Mononuclear cell (primary cell): ENCODE data around the gene STAP2. TPM values are rescaled to one million over a fixed set of nuclear protein-coding genes. Genes with fewer than 3 reads are reported as not detected.

Experiments
- H3K27me3 ChIP-seq: 2 replicates; pipeline ENCODE4 v1.6.0; 2011; ENCODE audit warnings: low read length, control low read depth; ENCODE audit not compliant: insufficient read depth
- H3K4me1 ChIP-seq: 2 replicates; pipeline ENCODE4 v1.5.1; 2011; ENCODE audit warnings: mild to moderate bottlenecking, low read length, control low read depth; ENCODE audit not compliant: insufficient read depth
- H3K4me3 ChIP-seq: 2 replicates; pipeline ENCODE4 v1.5.1; 2011; ENCODE audit warnings: mild to moderate bottlenecking, low read length, moderate library complexity
- H3K9me3 ChIP-seq: 2 replicates; pipeline ENCODE4 v1.5.1; 2011; ENCODE audit warnings: low read depth, mild to moderate bottlenecking, control low read depth, low read length
- total RNA-seq: library from RNA; depleted of rRNA; stranded (reverse); fragments of >200 nt; gene quantifications from one replicate; pipeline ENCODE4 v1.2.3, GENCODE V29; 2012

The STAP2 gene
- total RNA-seq, 1 donor = 0.42 TPM

DNA sequence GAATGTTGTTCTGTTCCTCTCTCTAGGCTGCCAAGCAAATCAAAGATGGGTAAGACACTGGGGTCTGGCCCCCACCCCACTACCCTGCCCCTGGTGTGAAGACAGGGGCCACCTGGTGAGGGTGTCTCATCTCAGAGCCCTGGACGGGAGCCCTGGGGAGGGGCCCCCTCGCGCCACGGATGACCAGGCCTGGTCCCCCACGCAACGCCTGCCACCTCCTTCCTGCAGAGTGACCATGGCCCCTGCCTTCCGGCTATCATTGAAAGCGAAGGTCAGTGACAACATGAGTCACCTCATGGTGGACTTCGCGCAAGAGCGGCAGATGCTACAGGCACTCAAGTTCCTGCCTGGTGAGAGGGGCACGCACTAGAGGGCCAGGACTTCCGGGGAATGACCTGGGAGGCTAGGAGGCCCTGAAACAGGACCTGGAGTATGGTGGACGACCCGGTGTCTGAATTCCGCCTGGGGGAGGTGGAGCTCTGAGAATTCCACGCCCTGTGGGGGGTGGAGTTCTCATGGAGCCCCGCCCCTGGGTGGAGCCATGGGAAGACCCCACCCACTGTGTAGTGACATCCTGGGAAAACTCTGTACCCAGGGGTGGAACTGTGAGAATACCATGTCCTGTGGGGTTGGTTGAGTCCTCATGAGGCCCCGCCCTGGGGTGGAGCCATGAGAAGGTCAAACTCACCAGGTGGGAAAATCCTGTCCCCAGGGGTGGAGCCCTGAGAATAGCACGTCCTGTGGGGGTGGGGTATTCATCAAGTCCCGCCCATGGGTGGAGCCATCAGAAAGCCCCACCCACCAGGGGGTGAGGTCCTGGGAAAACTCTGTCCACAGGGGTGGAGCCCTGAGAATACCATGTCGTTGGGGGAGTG, 28.1 kb downstream of the STAP2 start:
- Histone ChIP-seq H3K9me3 (no peaks in the 10 kb centered on the region), H3K27me3 (no peaks in the 10 kb centered on the region), H3K4me1 (peaks cover 7% of the 10 kb centered on the region), H3K4me3 (no peak overlapping the region)

DNA sequence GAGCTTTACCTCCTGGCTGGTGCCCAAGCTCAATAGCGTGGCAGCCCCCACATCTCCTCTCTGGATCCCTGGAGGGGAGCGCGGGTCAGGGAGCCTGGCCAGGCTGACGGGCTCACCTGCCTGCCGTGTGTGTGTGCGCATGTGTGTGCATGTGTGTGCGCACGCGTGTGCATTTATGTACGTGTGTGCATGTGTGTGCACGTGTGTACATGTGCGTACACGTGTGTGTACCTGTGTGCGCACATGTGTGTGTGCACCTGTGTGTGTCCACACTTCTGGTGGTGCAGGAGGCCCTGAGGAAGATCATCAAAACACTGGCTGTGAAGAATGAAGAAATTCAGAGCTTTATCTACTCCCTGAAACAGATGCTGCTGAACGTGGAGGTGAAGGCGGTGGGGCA, 33.0 kb downstream of the STAP2 start:
- H3K4me3 ChIP-seq = no peak overlapping the region
- no peaks in the 10 kb centered on the region for H3K27me3 ChIP-seq
- peaks cover 9% of the 10 kb centered on the region for H3K4me1 ChIP-seq
- H3K9me3 ChIP-seq = no peaks in the 10 kb centered on the region

- Histone ChIP-seq H3K4me3 (no peak overlapping the region), H3K4me1 (peaks cover 9% of the 10 kb centered on the region), H3K9me3 (no peaks in the 10 kb centered on the region), H3K27me3 (no peaks in the 10 kb centered on the region)
Observed at GRCh38 chr19:4305257-4305612, 33.4 kb downstream of the STAP2 start.

- Histone ChIP-seq H3K27me3 (no peaks in the 10 kb centered on the region), H3K4me3 (no peak within 1 kb of the TSS), H3K4me1 (peaks cover 9% of the 10 kb centered on the region), H3K9me3 (no peaks in the 10 kb centered on the region)
Observed at GRCh38 chr19:4304538-4305256, 33.9 kb downstream of the STAP2 start, which contains the start of gene FSD1. TSS of gene FSD1 (plus strand) at chr19:4304598. CDS start at chr19:4304747, 149 bp downstream.

- Histone ChIP-seq H3K4me3 (no peak overlapping the region), H3K9me3 (no peaks in the 10 kb centered on the region), H3K27me3 (no peaks in the 10 kb centered on the region), H3K4me1 (peaks cover 9% of the 10 kb centered on the region)
Observed at GRCh38 chr19:4303819-4304537, 34.6 kb downstream of the STAP2 start.

DNA sequence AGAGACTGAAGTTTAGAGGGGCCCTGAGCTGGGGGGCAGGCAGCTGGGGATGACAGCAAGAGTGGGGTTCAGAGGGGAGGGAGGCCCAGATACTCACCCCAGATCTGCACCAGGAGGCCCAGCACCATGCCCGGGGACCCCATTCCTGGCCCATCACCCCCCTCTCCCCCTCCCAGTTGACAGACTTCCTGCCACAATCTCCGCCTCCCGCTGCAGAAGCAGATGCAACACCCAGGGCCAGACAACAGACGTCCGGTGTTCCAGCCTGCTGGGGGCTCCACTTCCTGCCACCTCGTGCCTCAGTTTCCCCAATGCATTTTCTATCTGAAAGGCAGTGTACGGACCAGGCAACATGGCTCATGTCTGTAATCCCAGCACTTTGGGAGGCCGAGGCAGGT, 36.4 kb downstream of the STAP2 start, which contains the start of gene TMIGD2:
Gene TMIGD2 (minus strand): TSS at position 147 of the 398 bp plus-strand sequence. CDS start 4 bp downstream, at position 143.
- Histone ChIP-seq H3K27me3 (no peaks in the 10 kb centered on the region), H3K4me1 (peaks cover 9% of the 10 kb centered on the region), H3K9me3 (no peaks in the 10 kb centered on the region), H3K4me3 (peak within 1 kb of the TSS; percentile 24)

DNA sequence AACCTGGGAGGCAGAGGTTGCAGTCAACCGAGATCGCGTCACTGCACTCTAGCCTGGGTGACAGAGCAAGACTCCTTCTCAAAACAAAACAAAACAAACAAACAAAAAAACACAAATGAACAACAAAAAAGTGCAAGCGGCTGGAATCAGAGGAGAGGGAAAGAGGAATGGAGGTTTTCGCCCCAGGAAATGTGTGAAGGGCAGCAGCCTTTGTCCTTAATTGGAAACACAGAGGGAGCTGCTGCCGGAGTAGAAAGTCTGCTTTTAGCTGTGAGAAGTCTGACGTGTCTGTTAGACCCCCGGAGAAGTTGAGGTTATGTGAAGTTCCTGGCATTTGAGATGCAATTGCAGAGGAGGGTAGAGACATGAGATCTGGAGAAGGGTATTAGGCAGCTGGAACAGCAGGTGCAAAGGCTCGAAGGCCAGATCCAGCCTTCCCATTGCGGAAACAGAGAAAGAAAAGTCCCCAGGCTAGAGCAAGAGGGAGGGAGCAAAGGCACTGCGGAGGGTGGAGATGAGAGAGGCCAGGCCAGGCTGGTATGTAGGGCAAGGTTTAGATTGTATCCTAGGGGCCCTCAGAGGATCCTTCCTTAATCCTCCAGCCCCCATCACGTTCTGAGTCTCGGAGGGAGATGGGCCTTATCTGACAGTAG, 36.9 kb downstream of the STAP2 start:
- no peaks in the 10 kb centered on the region for H3K27me3 ChIP-seq
- no peaks in the 10 kb centered on the region for H3K9me3 ChIP-seq
- peak overlapping the region; percentile 24 for H3K4me3 ChIP-seq
- H3K4me1 ChIP-seq = peaks cover 9% of the 10 kb centered on the region

- H3K4me3 ChIP-seq = no peak overlapping the region
- peaks cover 9% of the 10 kb centered on the region for H3K4me1 ChIP-seq
Observed at GRCh38 chr19:4300589-4300988, 38.0 kb downstream of the STAP2 start.

GRCh38 chr19:4298810-4299550, 39.6 kb downstream of the STAP2 start:
- Histone ChIP-seq H3K4me1 (peaks cover 4% of the 10 kb centered on the region), H3K4me3 (no peak overlapping the region), H3K9me3 (no peaks in the 10 kb centered on the region), H3K27me3 (no peaks in the 10 kb centered on the region)

More at GRCh38 chr19:4300589-4300988, 38.0 kb downstream of the STAP2 start:
- Histone ChIP-seq H3K27me3 (no peaks in the 10 kb centered on the region), H3K9me3 (no peaks in the 10 kb centered on the region)

DNA sequence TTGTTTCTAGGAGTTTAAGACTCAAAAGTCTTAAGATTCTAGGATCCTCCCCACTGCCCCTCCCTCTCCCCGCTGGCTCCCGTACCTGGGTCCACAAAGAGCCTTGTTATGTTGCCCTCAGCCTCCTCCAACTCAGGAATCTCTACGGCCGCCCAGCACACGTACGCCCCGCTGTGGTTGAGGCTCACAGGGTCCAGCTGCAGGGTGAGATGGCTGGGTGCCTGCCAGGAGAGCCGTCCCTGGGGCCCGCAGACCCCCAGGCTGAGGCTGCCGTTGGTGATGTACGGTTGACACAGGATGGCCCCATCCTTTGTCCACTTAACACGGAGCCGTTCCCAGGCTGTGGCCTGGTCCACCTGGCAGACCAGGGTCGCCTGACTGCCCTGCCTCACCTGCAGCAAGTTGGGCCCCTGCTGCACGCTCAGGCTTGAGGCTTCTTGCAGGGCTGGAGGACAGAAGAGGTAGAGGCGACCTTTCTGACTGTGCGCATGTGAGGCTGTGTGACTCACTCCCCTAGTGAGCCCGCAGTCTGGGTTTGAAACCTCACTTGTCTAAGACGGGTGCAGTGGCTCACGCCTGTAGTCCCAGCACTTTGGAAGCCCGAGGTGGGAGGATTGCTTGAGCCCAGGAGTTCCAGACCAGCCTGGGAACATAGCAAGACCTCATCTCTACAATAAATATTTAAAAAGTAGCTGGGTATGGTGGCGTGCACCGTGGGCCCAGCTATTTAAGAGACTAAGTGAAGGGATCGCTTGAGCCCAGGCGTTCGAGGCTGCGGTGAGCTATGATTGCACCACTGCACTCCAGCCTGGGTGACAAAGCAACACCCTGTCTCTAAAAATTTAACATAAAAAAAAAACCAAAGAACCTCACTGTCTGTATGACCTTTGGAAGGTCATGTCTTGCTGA, 40.5 kb downstream of the STAP2 start:
- no peaks in the 10 kb centered on the region for H3K27me3 ChIP-seq
- no peaks in the 10 kb centered on the region for H3K9me3 ChIP-seq
- H3K4me1 ChIP-seq = no peaks in the 10 kb centered on the region
- no peak overlapping the region for H3K4me3 ChIP-seq

DNA sequence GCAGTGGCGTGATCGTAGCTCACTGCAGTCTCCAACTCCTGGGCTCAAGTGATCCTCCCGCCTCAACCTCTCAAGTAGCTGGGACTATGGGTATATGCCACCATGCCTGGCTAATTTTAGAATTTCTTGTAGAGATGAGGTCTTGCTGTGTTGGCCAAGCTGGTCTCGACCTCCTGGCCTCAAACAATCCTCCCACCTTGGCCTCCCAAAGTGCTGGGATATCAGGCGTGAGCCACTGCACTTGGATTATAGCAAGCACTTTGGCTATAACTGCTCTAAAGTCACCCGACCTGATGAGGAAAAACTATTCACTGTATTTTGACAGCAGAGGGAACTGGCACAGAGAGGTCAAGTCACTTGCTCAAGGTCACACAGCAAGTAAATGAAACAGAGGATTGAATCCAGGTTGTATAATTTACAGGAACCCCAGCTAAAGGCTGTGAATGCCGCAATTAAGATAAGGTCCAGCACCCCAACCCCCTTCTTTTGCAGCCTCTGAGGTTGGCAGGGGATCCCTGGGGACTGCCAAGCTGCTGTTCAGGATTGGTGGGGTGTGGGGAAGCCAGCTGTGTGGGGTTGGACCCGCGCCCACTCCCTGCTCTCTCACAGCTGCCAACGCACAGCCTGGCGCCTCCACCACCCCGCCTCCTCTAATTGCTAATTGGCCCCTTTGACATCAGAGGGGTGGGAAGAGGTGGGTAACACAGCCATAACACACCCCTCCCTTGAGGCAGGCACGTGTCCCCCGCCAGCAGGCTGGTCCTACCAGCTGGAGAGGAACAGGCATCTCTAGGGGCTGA, 42.5 kb downstream of the STAP2 start:
- H3K9me3 ChIP-seq = no peaks in the 10 kb centered on the region

DNA sequence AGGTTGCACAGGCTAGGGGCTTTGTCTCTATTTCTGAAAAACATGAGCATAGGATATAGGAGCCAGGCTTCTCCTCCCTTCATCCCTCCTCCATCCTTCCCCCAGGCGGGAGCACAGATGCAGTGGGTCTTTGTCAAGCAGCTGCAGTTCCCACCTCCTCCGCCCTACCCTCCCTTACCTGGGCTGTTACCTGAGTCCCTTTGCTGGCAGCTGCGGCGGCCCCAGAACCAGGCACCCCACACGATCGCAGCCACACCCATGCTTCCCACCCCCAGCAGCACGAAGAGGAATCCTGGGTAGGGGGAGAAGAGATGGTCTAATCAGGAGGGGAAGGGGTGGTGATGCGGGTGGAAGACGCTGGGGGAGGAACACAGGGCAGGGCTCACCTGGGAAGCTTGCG, 44.2 kb downstream of the STAP2 start:
- Histone ChIP-seq H3K9me3 (no peaks in the 10 kb centered on the region), H3K4me1 (no peaks in the 10 kb centered on the region), H3K27me3 (no peaks in the 10 kb centered on the region), H3K4me3 (no peak overlapping the region)

More for the DNA sequence above, 42.5 kb downstream of the STAP2 start:
- Histone ChIP-seq H3K27me3 (no peaks in the 10 kb centered on the region), H3K4me1 (no peaks in the 10 kb centered on the region), H3K4me3 (no peak overlapping the region)

GRCh38 chr19:4292515-4292914, 46.1 kb downstream of the STAP2 start:
- Histone ChIP-seq H3K27me3 (no peaks in the 10 kb centered on the region), H3K4me1 (no peaks in the 10 kb centered on the region), H3K9me3 (no peaks in the 10 kb centered on the region), H3K4me3 (no peak overlapping the region)
